Measurements from ENCODE around the gene CTSK.

Gene CTSK

GRCh38 chr1:150760013-150760412, 48.0 kb downstream of the CTSK start:
- DNase-seq (ENCODE audit: low spot score): no peak

GRCh38 chr1:150753416-150753815, 54.6 kb downstream of the CTSK start:
- DNase-seq (ENCODE audit: low spot score): no peak

GRCh38 chr1:150751443-150751842, 56.6 kb downstream of the CTSK start:
- no peak for DNase-seq (ENCODE audit: low spot score)

DNA sequence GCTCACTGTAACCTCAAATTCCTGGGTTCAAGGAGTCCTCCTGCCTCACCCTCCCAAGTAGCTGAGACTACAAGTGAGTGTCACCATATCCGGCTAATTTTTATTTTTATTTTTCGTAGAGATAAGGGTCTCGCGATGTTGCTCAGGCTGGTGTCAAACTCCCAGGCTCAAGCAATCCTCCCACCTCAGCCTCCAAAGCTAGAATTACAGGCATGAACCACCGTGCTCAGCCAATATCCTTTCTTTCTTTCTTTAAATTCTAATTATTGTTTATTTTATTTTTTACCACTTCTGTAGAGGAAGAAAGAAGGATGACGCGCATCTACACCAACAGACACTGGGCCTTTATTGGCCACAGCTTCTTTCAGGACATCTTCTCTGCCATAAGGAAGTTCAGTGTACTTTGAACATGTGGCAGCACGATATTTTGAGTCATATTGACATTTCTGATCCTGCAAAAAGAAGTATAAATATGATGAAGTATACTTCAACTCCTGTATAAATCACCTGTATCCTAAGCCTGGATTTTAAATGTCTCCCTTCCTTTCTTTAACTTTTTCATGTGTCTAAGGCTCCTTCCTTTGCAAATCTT, 58.2 kb downstream of the CTSK start:
- DNase-seq (ENCODE audit: low spot score): no peak

GRCh38 chr1:150748878-150749719, 59.0 kb downstream of the CTSK start:
- DNase-seq (ENCODE audit: low spot score): no peak

All from putamen (tissue), 1 donor.